GM19328 (cell line): ENCODE results near the gene L1TD1.
"Not testable (repeated sequence)": the region's sequence is repeated elsewhere in the genome, so short reads cannot be mapped to it uniquely, and the experiment has no call there.

ENCODE experiments used
- ATAC-seq: cut with Tn5 transposase; IDR thresholded peaks from one replicate; pipeline ENCODE4 v1.9.1; 2021; ENCODE audit warnings: mild to moderate bottlenecking, moderate library complexity; ENCODE audit not compliant: unreplicated experiment

L1TD1 gene

GRCh38 chr1:62194651-62195544 is at the start of gene L1TD1:
Gene L1TD1 (plus strand): TSS chr1:62194849. CDS start chr1:62206629, 11,780 bp downstream.
- ATAC-seq = no peak

- ATAC-seq = no peak
These were observed 34.7 kb upstream of the L1TD1 start for GRCh38 chr1:62159940-62160348.

- ATAC-seq = no peak
These were observed 32.9 kb upstream of the L1TD1 start for GRCh38 chr1:62161711-62162110.

- not testable (repeated sequence) for ATAC-seq
These were observed 24.3 kb upstream of the L1TD1 start for GRCh38 chr1:62170380-62170779.

- ATAC-seq = no peak
These were observed 19.0 kb upstream of the L1TD1 start for GRCh38 chr1:62175568-62176179.

GRCh38 chr1:62176597-62177312 is 17.9 kb upstream of the L1TD1 start:
- ATAC-seq = no peak

GRCh38 chr1:62177621-62178020 is 17.0 kb upstream of the L1TD1 start:
- no peak for ATAC-seq

GRCh38 chr1:62178372-62178771 is 16.3 kb upstream of the L1TD1 start:
- ATAC-seq = no peak

GRCh38 chr1:62180054-62180453 is 14.6 kb upstream of the L1TD1 start:
- ATAC-seq = not testable (repeated sequence)

GRCh38 chr1:62180639-62181038 is 14.0 kb upstream of the L1TD1 start:
- no peak for ATAC-seq

GRCh38 chr1:62181532-62181931 is 13.1 kb upstream of the L1TD1 start:
- ATAC-seq = no peak

- ATAC-seq = not testable (repeated sequence)
These were observed 12.5 kb upstream of the L1TD1 start for GRCh38 chr1:62182157-62182556.

- ATAC-seq = not testable (repeated sequence)
These were observed 11.3 kb upstream of the L1TD1 start for GRCh38 chr1:62183164-62184020.

GRCh38 chr1:62184336-62184735 is 10.3 kb upstream of the L1TD1 start:
- no peak for ATAC-seq

- not testable (repeated sequence) for ATAC-seq
These were observed 9.4 kb upstream of the L1TD1 start for GRCh38 chr1:62185233-62185632.

- no peak for ATAC-seq
These were observed 9.0 kb upstream of the L1TD1 start for GRCh38 chr1:62185677-62186076.

- no peak for ATAC-seq
These were observed 7.1 kb upstream of the L1TD1 start for GRCh38 chr1:62187548-62187947.

GRCh38 chr1:62188111-62188510 is 6.5 kb upstream of the L1TD1 start:
- ATAC-seq = no peak

GRCh38 chr1:62196086-62196690 is 1.5 kb downstream of the L1TD1 start:
- ATAC-seq = no peak
